Lower leg skin (tissue), 3 donors: ENCODE measurements around the gene PCSK6.

Experiments used
- POLR2A ChIP-seq, 2 donors: fragments of 450-650 bp; IDR thresholded peaks; one replicate each; pipeline ENCODE4 v1.6.1; 2016 to 2017; ENCODE audit warnings: antibody characterized with exemption in 2 of 2, mild to moderate bottlenecking in 1 of 2, moderate library complexity in 1 of 2
- TF ChIP-seq, protein P1 (sequence below), 3 donors: fragments of 450-650 bp; IDR thresholded peaks; one replicate each; pipeline ENCODE4 v1.5.1; 2016; ENCODE audit warnings: antibody characterized with exemption in 3 of 3, mild to moderate bottlenecking in 3 of 3, moderate library complexity in 2 of 3

DNA sequence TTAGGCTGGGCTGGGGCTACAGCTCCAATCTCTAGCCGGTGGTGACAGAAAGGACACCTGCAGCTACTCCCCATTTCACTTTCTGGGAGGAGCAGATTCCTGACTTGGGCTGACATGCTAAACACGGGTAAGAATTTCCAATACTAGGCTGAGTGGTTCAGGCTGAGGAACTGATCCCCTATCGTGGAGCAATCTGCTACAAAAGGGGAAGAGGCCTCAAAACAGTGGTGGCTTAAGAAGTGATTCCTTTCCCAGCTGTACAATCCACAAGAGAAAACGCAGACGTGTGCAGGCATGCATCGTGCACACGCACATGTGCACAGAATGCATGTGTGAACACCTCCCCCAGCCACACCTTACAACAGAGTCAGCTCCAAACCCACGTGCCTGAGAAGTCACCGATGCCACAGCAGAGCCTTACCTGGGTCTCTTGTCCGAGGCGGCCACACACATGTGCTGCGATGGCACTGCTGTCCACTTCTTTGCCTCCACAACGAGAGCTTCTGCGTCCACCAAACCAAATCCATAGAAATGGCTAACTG lies 107.8 kb downstream of the PCSK6 start:
- TF ChIP-seq, protein P1, sequence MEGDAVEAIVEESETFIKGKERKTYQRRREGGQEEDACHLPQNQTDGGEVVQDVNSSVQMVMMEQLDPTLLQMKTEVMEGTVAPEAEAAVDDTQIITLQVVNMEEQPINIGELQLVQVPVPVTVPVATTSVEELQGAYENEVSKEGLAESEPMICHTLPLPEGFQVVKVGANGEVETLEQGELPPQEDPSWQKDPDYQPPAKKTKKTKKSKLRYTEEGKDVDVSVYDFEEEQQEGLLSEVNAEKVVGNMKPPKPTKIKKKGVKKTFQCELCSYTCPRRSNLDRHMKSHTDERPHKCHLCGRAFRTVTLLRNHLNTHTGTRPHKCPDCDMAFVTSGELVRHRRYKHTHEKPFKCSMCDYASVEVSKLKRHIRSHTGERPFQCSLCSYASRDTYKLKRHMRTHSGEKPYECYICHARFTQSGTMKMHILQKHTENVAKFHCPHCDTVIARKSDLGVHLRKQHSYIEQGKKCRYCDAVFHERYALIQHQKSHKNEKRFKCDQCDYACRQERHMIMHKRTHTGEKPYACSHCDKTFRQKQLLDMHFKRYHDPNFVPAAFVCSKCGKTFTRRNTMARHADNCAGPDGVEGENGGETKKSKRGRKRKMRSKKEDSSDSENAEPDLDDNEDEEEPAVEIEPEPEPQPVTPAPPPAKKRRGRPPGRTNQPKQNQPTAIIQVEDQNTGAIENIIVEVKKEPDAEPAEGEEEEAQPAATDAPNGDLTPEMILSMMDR (IDR thresholded peaks at IDR 0.05): no peak
- TF ChIP-seq POLR2A (IDR thresholded peaks at IDR 0.05): no peak
